Measurements from ENCODE around the gene KIF26B.

KIF26B gene

DNA sequence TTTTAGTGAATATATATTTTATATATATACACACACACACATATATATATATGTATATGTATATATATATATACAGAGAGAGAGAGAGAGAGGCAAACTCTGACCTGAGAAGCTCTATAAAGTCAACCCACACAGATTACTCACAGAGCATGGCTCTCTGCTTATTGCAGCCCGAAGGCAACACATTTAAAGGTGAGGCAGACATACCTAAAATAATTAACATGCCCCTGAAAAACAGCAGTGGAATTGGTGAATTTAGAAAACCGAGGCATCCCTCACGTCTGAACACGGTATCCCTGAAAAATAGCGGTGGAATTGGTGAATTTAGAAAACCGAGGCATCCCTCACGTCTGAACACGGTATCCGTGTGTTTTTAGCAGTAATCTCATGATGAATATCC lies 228.2 kb downstream of the KIF26B start:
- no peak overlapping the region for H3K4me3 ChIP-seq (ENCODE audit: low read depth, low read length)
- no peak for DNase-seq
- H3K9me3 ChIP-seq: no peaks in the 10 kb centered on the region
- H3K36me3 ChIP-seq: no peaks in the 10 kb centered on the region
- TF ChIP-seq, protein P1, sequence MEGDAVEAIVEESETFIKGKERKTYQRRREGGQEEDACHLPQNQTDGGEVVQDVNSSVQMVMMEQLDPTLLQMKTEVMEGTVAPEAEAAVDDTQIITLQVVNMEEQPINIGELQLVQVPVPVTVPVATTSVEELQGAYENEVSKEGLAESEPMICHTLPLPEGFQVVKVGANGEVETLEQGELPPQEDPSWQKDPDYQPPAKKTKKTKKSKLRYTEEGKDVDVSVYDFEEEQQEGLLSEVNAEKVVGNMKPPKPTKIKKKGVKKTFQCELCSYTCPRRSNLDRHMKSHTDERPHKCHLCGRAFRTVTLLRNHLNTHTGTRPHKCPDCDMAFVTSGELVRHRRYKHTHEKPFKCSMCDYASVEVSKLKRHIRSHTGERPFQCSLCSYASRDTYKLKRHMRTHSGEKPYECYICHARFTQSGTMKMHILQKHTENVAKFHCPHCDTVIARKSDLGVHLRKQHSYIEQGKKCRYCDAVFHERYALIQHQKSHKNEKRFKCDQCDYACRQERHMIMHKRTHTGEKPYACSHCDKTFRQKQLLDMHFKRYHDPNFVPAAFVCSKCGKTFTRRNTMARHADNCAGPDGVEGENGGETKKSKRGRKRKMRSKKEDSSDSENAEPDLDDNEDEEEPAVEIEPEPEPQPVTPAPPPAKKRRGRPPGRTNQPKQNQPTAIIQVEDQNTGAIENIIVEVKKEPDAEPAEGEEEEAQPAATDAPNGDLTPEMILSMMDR (IDR thresholded peaks at IDR 0.05; ENCODE audit: low read depth, low read length): no peak
- peaks cover 11% of the 10 kb centered on the region for H3K4me1 ChIP-seq
- H3K27me3 ChIP-seq: no peaks in the 10 kb centered on the region

DNA sequence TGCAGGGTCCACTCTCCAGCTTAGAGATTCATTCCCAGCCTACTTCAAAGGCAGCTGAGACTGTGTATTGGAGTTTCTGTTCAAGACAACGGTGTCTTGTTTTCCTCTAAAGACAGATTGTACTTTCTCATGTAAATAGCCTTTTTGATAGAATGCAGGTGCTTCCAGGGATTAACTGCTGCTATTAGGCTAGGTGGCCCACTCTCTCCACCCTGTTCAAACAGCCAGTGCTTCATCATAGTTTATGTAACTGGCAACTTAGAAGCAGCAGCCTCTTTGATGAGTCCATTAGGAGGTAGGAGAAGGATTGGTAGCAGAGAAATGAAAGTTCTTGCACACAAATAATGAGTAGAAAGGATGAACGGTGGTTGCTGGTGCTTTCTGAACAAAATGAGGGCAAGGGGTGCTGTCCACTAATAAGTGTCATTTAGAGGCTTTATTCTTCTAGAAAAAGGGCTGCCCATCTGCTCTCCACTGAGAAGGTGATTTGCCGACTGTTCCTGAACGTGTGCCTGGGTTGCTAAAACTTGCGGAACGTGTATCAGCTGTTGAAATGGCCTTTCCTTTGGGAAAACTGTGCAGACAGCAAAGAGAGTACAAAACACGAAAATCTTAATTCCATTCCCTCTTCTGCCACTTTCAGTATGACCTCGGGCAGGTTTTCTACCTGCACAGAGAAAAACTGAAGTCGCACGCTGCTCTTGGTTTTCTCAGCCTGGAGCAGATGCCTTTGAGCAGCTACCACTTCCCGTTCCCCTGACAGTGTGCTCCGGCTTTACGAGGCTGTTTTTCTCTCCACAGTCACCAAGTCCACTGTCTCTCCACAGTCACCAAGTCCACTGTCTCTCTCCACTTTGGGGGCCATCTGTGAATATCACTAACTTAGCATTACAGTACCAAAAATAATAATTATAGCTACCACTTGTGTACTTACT lies 228.9 kb downstream of the KIF26B start:
- no peaks in the 10 kb centered on the region for H3K36me3 ChIP-seq
- no peaks in the 10 kb centered on the region for H3K27me3 ChIP-seq
- H3K4me1 ChIP-seq: peaks cover 11% of the 10 kb centered on the region
- no peak for DNase-seq
- TF ChIP-seq, protein P1 (IDR thresholded peaks at IDR 0.05; ENCODE audit: low read depth, low read length): no peak
- H3K4me3 ChIP-seq (ENCODE audit: low read depth, low read length): no peak overlapping the region
- no peaks in the 10 kb centered on the region for H3K9me3 ChIP-seq

DNA sequence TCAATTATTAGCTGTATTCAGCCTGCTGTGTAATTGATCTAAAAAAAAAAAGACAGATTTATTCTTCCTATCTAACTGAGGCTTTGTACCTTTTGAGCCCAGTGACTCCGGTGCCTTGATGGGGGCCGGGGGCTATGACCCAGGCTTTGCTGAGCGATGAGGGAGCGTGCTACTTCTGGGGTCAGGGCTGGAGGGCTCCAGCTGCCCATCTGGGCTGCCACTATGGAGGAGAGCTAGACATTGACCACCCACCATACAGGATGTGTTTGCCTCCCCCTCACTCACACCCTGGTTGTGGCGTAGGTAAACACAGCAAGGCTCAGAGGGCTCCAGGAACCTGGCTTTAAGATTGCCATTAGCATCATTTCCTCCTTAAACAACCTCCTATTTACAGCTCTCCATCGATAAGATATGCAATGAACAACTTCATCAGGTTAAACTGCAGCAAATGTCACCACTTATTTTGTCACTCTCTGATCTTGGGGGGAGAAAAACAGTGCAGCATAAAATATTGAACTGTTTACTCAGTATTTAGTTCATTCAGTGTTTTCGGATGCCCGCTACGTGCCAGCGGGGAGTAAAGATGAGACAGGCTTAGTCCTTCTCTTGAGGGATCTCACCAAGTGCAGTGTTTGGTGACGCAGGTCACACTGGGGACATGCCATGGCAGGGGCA lies 231.6 kb downstream of the KIF26B start:
- Histone ChIP-seq H3K4me3 (ENCODE audit: low read depth, low read length) (no peak overlapping the region), H3K36me3 (no peaks in the 10 kb centered on the region), H3K4me1 (no peaks in the 10 kb centered on the region), H3K9me3 (no peaks in the 10 kb centered on the region), H3K27me3 (no peaks in the 10 kb centered on the region)
- TF ChIP-seq, protein P1 (IDR thresholded peaks at IDR 0.05; ENCODE audit: low read depth, low read length): no peak
- no peak for DNase-seq

DNA sequence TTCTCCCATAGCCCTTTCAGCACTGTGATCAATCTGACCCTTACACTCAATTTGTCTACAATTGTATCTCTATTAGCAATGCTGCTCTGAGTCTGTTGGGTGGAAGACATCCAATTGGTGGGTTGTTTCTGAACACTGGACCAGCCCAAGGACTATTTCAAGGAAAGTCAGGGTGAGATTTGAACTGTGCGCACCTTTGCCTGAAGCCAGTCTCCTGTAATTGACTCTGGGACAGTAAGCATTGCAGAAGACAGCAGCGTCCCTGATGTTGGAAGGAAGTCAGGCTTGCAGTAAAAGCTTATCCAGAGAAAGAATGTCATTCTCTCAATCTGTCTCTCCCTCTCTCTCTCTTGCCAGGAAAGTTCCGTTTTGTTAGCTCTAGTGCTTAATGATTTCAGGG lies 233.9 kb downstream of the KIF26B start:
- H3K4me1 ChIP-seq: no peaks in the 10 kb centered on the region
- no peak for DNase-seq
- TF ChIP-seq, protein P1 (IDR thresholded peaks at IDR 0.05; ENCODE audit: low read depth, low read length): no peak
- H3K27me3 ChIP-seq: no peaks in the 10 kb centered on the region
- H3K9me3 ChIP-seq: no peaks in the 10 kb centered on the region
- no peak overlapping the region for H3K4me3 ChIP-seq (ENCODE audit: low read depth, low read length)
- H3K36me3 ChIP-seq: no peaks in the 10 kb centered on the region; the same call in 1 of the 2 replicates

DNA sequence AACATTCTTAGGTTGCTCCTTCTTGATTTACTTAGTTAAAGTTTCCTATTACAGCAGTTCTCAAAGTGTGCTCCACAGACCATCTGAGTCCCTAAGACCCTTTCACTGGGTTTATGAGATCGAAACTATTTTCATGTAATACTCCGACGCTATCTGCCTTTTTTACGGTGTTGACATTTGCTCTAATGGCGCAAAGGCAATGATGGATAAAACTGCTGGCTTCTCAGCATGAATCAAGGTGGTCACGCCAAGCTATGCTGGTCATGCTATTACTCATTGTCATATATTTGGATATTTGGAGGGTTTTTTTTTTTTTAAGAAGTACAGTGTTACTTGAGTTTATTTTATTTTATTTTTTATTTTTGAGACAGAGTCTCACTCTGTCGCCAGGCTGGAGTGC lies 235.1 kb downstream of the KIF26B start:
- H3K4me3 ChIP-seq (ENCODE audit: low read depth, low read length): no peak overlapping the region
- H3K36me3 ChIP-seq: no peaks in the 10 kb centered on the region; the same call in 1 of the 2 replicates
- H3K27me3 ChIP-seq: no peaks in the 10 kb centered on the region
- H3K4me1 ChIP-seq: no peaks in the 10 kb centered on the region; the same call in 1 of the 2 replicates
- no peaks in the 10 kb centered on the region for H3K9me3 ChIP-seq
- TF ChIP-seq, protein P1 (IDR thresholded peaks at IDR 0.05; ENCODE audit: low read depth, low read length): no peak
- DNase-seq: no peak
